GM06990 (cell line): ENCODE results near the gene PGD.

Experiments used
- DNase-seq: peaks from one replicate; pipeline ENCODE4 v3.0.0-alpha.2; 2011; ENCODE audit not compliant: insufficient read length; ENCODE audit errors: extremely low read depth
- H3K27me3 ChIP-seq: replicated peaks from 2 replicates; pipeline ENCODE4 v1.6.0; 2011; ENCODE audit warnings: low read length; ENCODE audit not compliant: control insufficient read depth, insufficient read depth
- H3K36me3 ChIP-seq: 2 replicates; pipeline ENCODE4 v1.5.1; 2011; ENCODE audit warnings: low read length; ENCODE audit not compliant: control insufficient read depth, insufficient read depth
- H3K4me3 ChIP-seq: replicated peaks from 2 replicates; pipeline ENCODE4 v1.5.1; 2011; ENCODE audit warnings: low read depth, mild to moderate bottlenecking, control low read depth, low read length
- CTCF ChIP-seq: IDR thresholded peaks from 2 replicates; pipeline ENCODE4 v1.5.1; 2011; ENCODE audit warnings: low read length, control low read depth, mild to moderate bottlenecking, inconsistent platforms; ENCODE audit not compliant: insufficient read depth, poor library complexity, severe bottlenecking

The PGD gene

GRCh38 chr1:10434590-10434989, 35.7 kb downstream of the PGD start:
- Histone ChIP-seq H3K4me3 (no peak overlapping the region), H3K36me3 (no peaks in the 10 kb centered on the region), H3K27me3 (no peaks in the 10 kb centered on the region)
- DNase-seq, result no peak
- no peak for TF ChIP-seq CTCF

GRCh38 chr1:10437052-10437451, 38.2 kb downstream of the PGD start:
- Histone ChIP-seq H3K4me3 (no peak overlapping the region), H3K27me3 (no peaks in the 10 kb centered on the region), H3K36me3 (no peaks in the 10 kb centered on the region)
- no peak for DNase-seq
- TF ChIP-seq CTCF, result no peak

GRCh38 chr1:10438677-10439163, 39.9 kb downstream of the PGD start:
- no peaks in the 10 kb centered on the region for H3K36me3 ChIP-seq
- no peak for TF ChIP-seq CTCF
- DNase-seq, result no peak
- no peaks in the 10 kb centered on the region for H3K27me3 ChIP-seq
- H3K4me3 ChIP-seq, result no peak overlapping the region

GRCh38 chr1:10440305-10440704, 41.4 kb downstream of the PGD start:
- DNase-seq, result no peak
- no peak for TF ChIP-seq CTCF
- H3K36me3 ChIP-seq, result no peaks in the 10 kb centered on the region
- H3K4me3 ChIP-seq, result no peak overlapping the region
- H3K27me3 ChIP-seq, result no peaks in the 10 kb centered on the region

- Histone ChIP-seq H3K4me3 (no peak overlapping the region), H3K36me3 (no peaks in the 10 kb centered on the region), H3K27me3 (no peaks in the 10 kb centered on the region)
- no peak for TF ChIP-seq CTCF
- DNase-seq, result no peak
Observed at GRCh38 chr1:10440794-10441193, 41.9 kb downstream of the PGD start.

GRCh38 chr1:10444248-10444647, 45.4 kb downstream of the PGD start:
- Histone ChIP-seq H3K36me3 (no peaks in the 10 kb centered on the region), H3K4me3 (no peak overlapping the region), H3K27me3 (no peaks in the 10 kb centered on the region)
- no peak for DNase-seq
- TF ChIP-seq CTCF, result no peak
